LoVo (cell line): ENCODE results near the gene LMTK2.

ENCODE experiments used
- DNase-seq: peaks from one replicate; pipeline ENCODE4 v3.0.0-alpha.2; 2016; ENCODE audit warnings: low spot score

LMTK2 gene

GRCh38 chr7:98175260-98175940, 68.7 kb downstream of the LMTK2 start:
- no peak for DNase-seq

GRCh38 chr7:98177553-98177952, 70.9 kb downstream of the LMTK2 start:
- no peak for DNase-seq

DNA sequence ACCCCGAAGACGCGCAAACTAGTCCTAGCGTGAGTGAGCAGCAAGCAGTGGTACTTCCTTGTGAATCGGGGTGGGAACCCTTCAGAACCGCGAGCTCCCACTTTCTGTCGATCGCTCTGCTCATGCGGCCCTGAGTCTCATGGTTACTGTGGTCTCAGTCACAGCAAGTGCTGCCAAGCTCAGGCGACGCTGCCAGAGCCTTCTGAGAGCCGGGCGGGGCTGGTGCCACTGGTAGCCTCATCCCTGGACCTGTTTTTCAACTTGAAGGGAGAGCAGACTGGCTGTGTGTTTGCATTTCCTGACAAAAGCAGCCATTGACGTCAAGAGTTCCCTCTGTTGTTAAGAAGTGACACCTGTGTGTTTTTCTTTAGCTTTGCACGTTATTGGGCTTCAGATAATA, 71.7 kb downstream of the LMTK2 start:
- peak; percentile 34 for DNase-seq

DNA sequence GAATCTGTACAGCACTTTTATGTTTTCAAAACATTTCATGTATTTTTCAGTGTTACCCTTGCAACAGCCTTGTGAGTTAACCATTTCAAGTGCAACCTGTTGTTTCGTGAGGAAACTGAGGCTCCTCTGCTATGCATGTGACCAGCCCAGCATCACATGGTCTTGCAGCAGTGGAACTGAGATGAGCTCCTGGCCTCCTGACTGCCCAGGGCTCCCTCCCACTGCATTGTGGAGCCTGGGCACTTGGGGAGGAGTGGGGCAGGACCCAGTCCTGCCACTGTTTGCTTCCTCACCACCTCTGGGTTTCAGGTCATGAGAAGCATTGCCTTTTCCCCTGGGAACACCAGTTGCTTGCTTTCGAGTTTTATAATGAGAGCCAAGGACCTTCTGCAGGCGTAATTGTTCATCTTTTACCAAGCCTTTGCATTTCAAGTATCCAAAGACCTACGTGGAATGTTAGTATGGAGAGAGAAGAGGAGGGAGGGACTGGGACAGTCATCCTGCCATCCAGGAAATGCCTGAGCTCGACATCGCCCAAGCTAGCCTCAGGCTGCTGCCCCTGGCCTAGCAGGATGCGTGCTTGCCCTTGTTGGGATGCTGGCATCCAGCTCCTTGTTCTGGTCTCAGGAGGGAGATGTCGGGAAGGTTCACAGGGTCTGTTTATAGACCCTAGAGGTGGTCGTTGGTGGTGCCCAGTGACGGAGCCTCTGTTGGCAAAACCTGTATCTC, 72.3 kb downstream of the LMTK2 start:
- no peak for DNase-seq

GRCh38 chr7:98180751-98181150, 74.1 kb downstream of the LMTK2 start:
- no peak for DNase-seq

- DNase-seq: no peak
Observed at GRCh38 chr7:98185101-98185500, 78.4 kb downstream of the LMTK2 start.

DNA sequence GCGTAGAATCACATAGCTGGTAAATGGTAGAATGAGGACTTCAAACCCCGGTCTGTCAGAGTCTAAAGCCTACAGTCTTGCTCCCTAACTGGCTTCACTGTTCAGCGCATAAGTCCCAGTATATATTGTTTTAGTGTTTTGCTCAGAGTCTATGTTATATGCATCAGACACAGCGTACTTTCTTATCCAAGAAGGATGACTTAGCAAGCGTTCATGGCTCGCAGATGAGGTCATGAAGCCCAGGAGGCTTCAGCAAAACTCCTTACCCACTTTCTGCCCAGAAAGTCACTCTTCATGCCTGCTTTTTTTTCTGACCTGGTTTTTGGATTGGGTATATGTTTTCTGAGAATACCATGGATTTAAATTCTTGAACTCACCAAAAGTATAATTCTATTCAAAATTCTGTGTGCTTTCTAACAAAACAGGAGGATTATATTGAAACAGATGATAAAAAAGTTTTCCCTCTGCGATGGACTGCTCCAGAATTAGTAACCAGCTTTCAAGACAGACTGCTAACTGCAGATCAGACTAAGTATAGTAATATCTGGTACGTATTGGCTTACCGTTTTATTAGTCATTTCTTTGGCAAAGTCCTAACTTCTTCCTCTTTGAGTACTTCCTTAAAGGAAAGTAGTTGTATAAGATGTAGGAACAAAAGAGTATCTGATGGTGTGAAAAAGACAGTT, 79.9 kb downstream of the LMTK2 start:
- no peak for DNase-seq

DNA sequence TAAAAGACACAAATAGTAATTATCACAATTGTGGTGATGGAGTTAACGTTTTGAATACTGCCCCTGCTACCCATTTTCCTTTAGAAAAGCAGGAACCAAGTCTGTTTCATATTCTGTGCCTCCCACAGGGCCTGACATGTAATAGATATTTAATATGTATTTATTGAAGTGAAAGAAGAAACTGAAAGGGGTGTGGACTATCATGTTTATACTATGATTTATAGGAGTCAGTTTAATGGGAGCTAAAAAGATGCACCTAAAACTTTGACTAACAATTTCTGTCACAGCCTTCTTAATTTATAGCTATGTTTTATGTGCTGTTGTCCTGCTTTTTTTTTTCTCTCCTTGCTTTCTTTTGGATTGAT, 80.5 kb downstream of the LMTK2 start:
- no peak for DNase-seq

GRCh38 chr7:98189559-98189958, 82.9 kb downstream of the LMTK2 start:
- no peak for DNase-seq

DNA sequence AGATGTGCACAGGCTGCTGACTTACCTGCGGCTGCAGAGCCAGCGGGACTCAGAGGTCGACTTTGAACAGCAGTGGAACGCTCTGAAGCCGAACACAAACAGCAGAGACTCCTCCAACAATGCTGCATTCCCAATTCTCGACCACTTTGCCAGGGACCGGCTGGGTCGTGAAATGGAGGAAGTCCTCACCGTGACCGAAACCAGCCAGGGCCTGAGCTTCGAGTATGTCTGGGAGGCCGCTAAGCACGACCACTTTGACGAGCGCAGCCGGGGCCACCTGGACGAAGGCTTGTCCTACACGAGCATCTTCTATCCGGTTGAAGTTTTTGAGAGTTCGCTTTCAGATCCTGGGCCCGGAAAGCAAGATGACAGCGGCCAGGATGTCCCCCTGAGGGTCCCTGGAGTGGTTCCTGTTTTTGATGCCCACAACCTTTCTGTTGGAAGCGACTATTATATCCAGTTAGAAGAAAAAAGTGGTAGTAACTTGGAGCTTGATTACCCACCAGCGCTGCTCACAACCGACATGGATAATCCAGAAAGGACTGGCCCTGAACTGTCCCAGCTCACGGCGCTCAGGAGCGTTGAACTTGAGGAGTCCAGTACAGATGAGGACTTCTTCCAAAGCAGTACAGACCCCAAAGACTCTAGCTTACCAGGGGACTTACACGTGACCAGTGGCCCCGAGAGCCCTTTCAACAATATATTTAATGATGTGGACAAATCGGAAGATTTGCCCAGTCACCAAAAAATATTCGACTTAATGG, 85.2 kb downstream of the LMTK2 start:
- DNase-seq: no peak

- no peak for DNase-seq
Observed at GRCh38 chr7:98192781-98193457, 86.3 kb downstream of the LMTK2 start.

DNA sequence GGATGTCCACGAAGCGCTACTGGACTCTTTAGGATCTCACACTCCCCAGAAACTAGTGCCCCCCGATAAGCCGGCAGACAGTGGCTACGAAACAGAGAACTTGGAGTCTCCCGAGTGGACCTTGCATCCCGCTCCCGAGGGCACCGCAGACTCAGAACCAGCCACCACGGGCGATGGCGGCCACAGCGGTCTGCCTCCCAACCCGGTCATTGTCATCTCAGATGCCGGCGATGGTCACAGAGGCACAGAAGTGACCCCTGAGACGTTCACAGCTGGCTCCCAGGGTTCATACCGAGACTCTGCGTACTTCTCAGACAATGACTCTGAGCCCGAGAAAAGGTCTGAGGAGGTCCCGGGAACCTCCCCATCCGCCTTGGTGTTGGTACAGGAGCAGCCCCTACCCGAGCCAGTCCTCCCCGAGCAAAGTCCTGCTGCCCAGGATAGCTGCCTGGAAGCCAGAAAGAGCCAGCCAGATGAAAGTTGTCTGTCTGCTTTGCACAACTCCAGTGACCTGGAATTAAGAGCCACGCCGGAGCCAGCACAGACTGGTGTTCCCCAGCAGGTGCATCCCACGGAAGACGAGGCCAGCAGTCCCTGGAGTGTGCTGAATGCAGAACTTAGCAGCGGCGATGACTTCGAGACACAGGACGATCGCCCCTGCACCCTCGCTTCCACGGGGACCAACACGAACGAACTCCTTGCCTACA, 87.0 kb downstream of the LMTK2 start:
- no peak for DNase-seq

DNA sequence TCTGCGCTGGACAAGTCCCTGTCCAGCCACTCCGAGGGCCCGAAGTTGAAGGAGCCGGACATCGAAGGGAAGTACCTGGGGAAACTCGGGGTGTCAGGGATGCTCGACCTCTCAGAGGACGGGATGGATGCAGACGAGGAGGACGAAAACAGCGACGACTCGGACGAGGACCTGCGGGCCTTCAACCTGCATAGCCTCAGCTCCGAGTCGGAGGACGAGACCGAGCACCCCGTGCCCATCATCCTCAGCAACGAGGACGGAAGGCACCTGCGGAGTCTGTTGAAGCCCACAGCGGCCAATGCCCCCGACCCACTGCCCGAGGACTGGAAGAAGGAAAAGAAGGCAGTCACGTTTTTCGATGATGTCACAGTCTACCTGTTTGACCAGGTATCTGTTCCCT, 87.5 kb downstream of the LMTK2 start:
- no peak for DNase-seq

- DNase-seq: no peak
Observed at GRCh38 chr7:98194672-98195457, 88.2 kb downstream of the LMTK2 start.

- DNase-seq: no peak
Observed at GRCh38 chr7:98196706-98197605, 90.3 kb downstream of the LMTK2 start.

GRCh38 chr7:98199131-98199530, 92.5 kb downstream of the LMTK2 start:
- DNase-seq: no peak

- DNase-seq: no peak
Observed at GRCh38 chr7:98200364-98200763, 93.7 kb downstream of the LMTK2 start.

DNA sequence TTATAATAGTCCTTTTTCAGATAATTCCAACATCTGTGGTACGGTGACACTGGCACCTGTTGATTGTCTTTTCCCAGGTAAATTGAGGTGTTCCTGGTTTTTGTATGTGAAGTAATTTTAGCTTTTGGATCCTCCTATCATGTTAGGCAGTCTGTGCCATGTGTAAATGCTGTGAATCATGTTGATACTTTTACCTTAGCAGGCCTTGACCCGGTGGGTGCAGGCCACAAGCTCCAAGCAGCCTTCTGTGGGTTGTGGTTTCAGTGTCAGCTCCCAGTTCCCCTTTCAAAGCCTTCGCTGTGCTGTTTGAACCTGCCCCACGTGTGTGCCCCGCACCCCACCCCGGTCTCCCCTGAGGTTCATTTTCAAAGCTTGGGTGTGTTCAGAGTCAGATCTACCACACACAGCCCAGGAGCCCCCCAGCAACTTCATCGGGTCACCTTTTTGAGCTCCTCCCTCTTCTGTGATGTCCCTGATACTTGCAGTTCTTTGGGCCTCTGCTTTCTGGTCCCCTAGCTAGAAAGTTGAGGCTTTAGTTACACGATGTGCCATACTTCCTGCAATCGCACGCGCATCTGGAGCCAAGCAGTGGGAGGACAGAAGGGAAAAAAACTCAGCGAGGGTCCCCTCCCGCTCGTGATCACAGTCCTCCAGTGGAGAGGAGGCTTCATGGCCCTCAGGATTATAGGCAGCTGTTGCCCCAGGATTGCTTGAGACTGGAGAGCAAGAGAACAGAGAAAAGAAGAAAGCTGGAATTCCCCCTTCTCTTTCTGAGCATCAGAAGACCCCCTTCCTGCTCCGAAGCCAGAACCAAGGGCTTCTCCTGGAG, 95.9 kb downstream of the LMTK2 start:
- no peak for DNase-seq
